H9 (cell line): Measurements from ENCODE around the gene MCU. TPM values are rescaled to one million over a fixed set of nuclear protein-coding genes. Genes with fewer than 3 reads are reported as not detected.

Experiments used
- DNase-seq: peaks from one replicate; pipeline ENCODE4 v3.0.0-alpha.2; 2017
- H2AFZ ChIP-seq: one replicate; pipeline ENCODE4 v1.6.1; 2013; ENCODE audit warnings: mild to moderate bottlenecking, low read length, control low read depth, moderate library complexity
- H2AK5ac ChIP-seq: 2 replicates; pipeline ENCODE4 v1.6.1; 2013; ENCODE audit warnings: low read length, control low read depth, mixed read lengths; ENCODE audit not compliant: insufficient read length
- H2BK120ac ChIP-seq: one replicate; pipeline ENCODE4 v1.6.1; 2013; ENCODE audit warnings: low read depth, mild to moderate bottlenecking, low read length, control low read depth, inconsistent platforms; ENCODE audit not compliant: poor library complexity, severe bottlenecking
- H2BK12ac ChIP-seq: 2 replicates; pipeline ENCODE4 v1.6.1; 2013; ENCODE audit warnings: low read length, control low read depth, mixed read lengths, low read depth; ENCODE audit not compliant: insufficient read length
- H2BK15ac ChIP-seq: 2 replicates; pipeline ENCODE4 v1.6.1; 2013; ENCODE audit warnings: low read depth, low read length, control low read depth
- H2BK20ac ChIP-seq: one replicate; pipeline ENCODE4 v1.6.1; 2013; ENCODE audit warnings: low read depth, mild to moderate bottlenecking, low read length, control low read depth, inconsistent platforms; ENCODE audit not compliant: poor library complexity, severe bottlenecking
- H2BK5ac ChIP-seq: 2 replicates; pipeline ENCODE4 v1.6.1; 2013; ENCODE audit warnings: low read length, control low read depth, mixed read lengths; ENCODE audit not compliant: insufficient read length
- H3K14ac ChIP-seq: 2 replicates; pipeline ENCODE4 v1.6.1; 2013; ENCODE audit warnings: low read length, control low read depth; ENCODE audit not compliant: insufficient read depth
- H3K18ac ChIP-seq: 2 replicates; pipeline ENCODE4 v1.6.1; 2013; ENCODE audit warnings: low read depth, mild to moderate bottlenecking, mixed read lengths, low read length, control low read depth; ENCODE audit not compliant: insufficient read length
- H3K23ac ChIP-seq: 2 replicates; pipeline ENCODE4 v1.6.1; 2013; ENCODE audit warnings: low read length, control low read depth, mixed read lengths, low read depth; ENCODE audit not compliant: insufficient read length
- H3K23me2 ChIP-seq: 2 replicates; pipeline ENCODE4 v1.6.1; 2013; ENCODE audit warnings: low read depth, mild to moderate bottlenecking, mixed read lengths, low read length, control low read depth; ENCODE audit not compliant: insufficient read length, poor library complexity, severe bottlenecking
- H3K27ac ChIP-seq: 2 replicates; pipeline ENCODE4 v1.5.1; 2013; ENCODE audit warnings: low read length, control low read depth, mixed read lengths, low read depth; ENCODE audit not compliant: insufficient read length
- H3K27me3 ChIP-seq: 2 replicates; pipeline ENCODE4 v1.6.1; 2013; ENCODE audit warnings: low read length, control low read depth, inconsistent platforms; ENCODE audit not compliant: insufficient read depth
- H3K4ac ChIP-seq: 2 replicates; pipeline ENCODE4 v1.6.1; 2013; ENCODE audit warnings: low read depth, mild to moderate bottlenecking, control low read depth, inconsistent platforms, low read length, moderate library complexity
- H3K4me1 ChIP-seq: 2 replicates; pipeline ENCODE4 v1.6.1; 2013; ENCODE audit warnings: low read length, control low read depth, inconsistent platforms; ENCODE audit not compliant: insufficient read depth
- H3K4me2 ChIP-seq: 2 replicates; pipeline ENCODE4 v1.6.1; 2013; ENCODE audit warnings: low read length, control low read depth, mixed read lengths; ENCODE audit not compliant: insufficient read length, insufficient read depth
- H3K56ac ChIP-seq: 2 replicates; pipeline ENCODE4 v1.6.1; 2013; ENCODE audit warnings: low read depth, mild to moderate bottlenecking, mixed read lengths, low read length, control low read depth; ENCODE audit not compliant: insufficient read length
- H3K79me1 ChIP-seq: 2 replicates; pipeline ENCODE4 v1.6.1; 2013; ENCODE audit warnings: low read depth, mild to moderate bottlenecking, moderate library complexity, low read length, control low read depth, inconsistent platforms; ENCODE audit not compliant: insufficient read depth, poor library complexity, severe bottlenecking
- H3K79me2 ChIP-seq: 2 replicates; pipeline ENCODE4 v1.6.1; 2013; ENCODE audit warnings: low read length, control low read depth, inconsistent platforms; ENCODE audit not compliant: insufficient read depth
- H3K9ac ChIP-seq: 2 replicates; pipeline ENCODE4 v1.6.1; 2013; ENCODE audit warnings: low read length, control low read depth, mixed read lengths; ENCODE audit not compliant: insufficient read length; ENCODE audit errors: extremely low read depth
- H3K9me3 ChIP-seq: one replicate; pipeline ENCODE4 v1.6.1; 2013; ENCODE audit warnings: low read depth, low read length, inconsistent platforms; ENCODE audit not compliant: control insufficient read depth
- H3T11ph ChIP-seq: one replicate; pipeline ENCODE4 v1.6.1; 2013; ENCODE audit warnings: mild to moderate bottlenecking, low read length, control low read depth, inconsistent platforms
- H4K20me1 ChIP-seq: one replicate; pipeline ENCODE4 v1.6.1; 2013; ENCODE audit not compliant: control insufficient read depth, insufficient read length, insufficient read depth
- H4K5ac ChIP-seq: 2 replicates; pipeline ENCODE4 v1.6.1; 2013; ENCODE audit warnings: low read depth, mild to moderate bottlenecking, mixed read lengths, low read length, control low read depth; ENCODE audit not compliant: insufficient read length
- H4K8ac ChIP-seq: replicated peaks from 2 replicates; pipeline ENCODE4 v1.6.1; 2013; ENCODE audit warnings: low read length, control low read depth, mixed read lengths, low read depth; ENCODE audit not compliant: insufficient read length
- H4K91ac ChIP-seq: 2 replicates; pipeline ENCODE4 v1.6.1; 2013; ENCODE audit warnings: low read depth, mild to moderate bottlenecking, moderate library complexity, mixed read lengths, low read length, control low read depth; ENCODE audit not compliant: insufficient read length
- H3K27ac Mint-ChIP-seq, 3 experiments: 2 replicates in 2 of 3; 3 replicates in 1 of 3; pipeline ENCODE4 v1.8.0; 2020 to 2021; ENCODE audit warnings: mixed read lengths in 3 of 3, mild to moderate bottlenecking in 1 of 3, moderate library complexity in 1 of 3
- H3K27me3 Mint-ChIP-seq: 2 replicates; pipeline ENCODE4 v1.8.0; 2021; ENCODE audit warnings: low read depth, mild to moderate bottlenecking, moderate library complexity, mixed read lengths
- H3K36me3 Mint-ChIP-seq, 3 experiments: 2 replicates in 2 of 3; 3 replicates in 1 of 3; pipeline ENCODE4 v1.8.0; 2020 to 2021; ENCODE audit warnings: low read depth in 3 of 3, mixed read lengths in 3 of 3; ENCODE audit not compliant: insufficient read depth in 1 of 3
- H3K4me1 Mint-ChIP-seq, 2 experiments: 2 replicates each; pipeline ENCODE4 v1.8.0; 2020; ENCODE audit warnings: mixed read lengths in 2 of 2
- H3K4me3 Mint-ChIP-seq, 2 experiments: 2 replicates in 1 of 2; 3 replicates in 1 of 2; pipeline ENCODE4 v1.8.0; 2020 to 2021; ENCODE audit warnings: mild to moderate bottlenecking in 2 of 2, mixed read lengths in 2 of 2, moderate library complexity in 1 of 2
- H3K9me3 Mint-ChIP-seq, 2 experiments: 2 replicates in 1 of 2; 3 replicates in 1 of 2; pipeline ENCODE4 v1.8.0; 2020; ENCODE audit warnings: mild to moderate bottlenecking in 2 of 2, mixed read lengths in 2 of 2, moderate library complexity in 1 of 2
- WGBS: extraction: QIAGEN DNeasy Blood & Tissue Kit; methylation state at CpG from one replicate; pipeline ENCODE4 v1.1.7; 2013; ENCODE audit warnings: missing lambda C conversion rate, low lambda C conversion rate, mixed read lengths; ENCODE audit not compliant: insufficient read length; ENCODE audit errors: extremely low coverage; 5-methylcytosine and 5-hydroxymethylcytosine counted together
- total RNA-seq: library from RNA; stranded (reverse); gene quantifications from 2 replicates; pipeline ENCODE4 v1.2.1, GENCODE V29; 2021
- TF ChIP-seq, protein P1 (sequence below): fragments of 200-600 bp; sonication (generic); conservative IDR thresholded peaks from 3 replicates; pipeline ENCODE4 v1.8.0; 2021; ENCODE audit warnings: antibody characterized with exemption, mild to moderate bottlenecking

MCU gene
- total RNA-seq, 1 experiment from 2014 or later = 36.6 TPM

DNA sequence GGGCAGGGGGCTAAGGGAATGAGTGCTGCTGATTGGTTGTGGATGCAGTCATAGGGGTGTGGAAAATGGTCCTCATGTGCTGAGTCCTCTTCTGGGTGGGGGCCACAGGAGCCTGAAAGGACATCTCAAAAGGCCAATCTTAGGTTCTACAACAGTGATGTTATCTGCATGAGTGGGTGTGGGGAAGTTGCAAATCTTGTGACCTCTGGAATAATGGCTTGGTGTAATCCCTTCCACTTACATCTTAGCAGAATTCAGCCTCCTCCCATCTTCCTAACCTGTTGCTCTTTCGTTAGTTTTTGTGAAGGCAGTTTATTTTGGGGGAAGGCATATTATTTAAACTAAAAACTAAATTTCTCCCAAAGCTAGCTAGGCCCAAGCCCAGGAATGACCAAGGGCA lies 159.6 kb downstream of the MCU start:
- H4K20me1 ChIP-seq = no peaks in the 10 kb centered on the region
- Mint-ChIP-seq H3K4me1 (0 out of 4 replicates have a peak, but pooled peaks cover 0 to 2% of the 10 kb centered on the region in 2 experiments), H3K36me3 (peaks cover 16 to 26% (median 19%) of the 10 kb centered on the region in 3 experiments), H3K9me3 (peaks cover 13 to 17% of the 10 kb centered on the region in 2 experiments), H3K4me3 (no peak overlapping the region), H3K27ac (no peak overlapping the region), H3K27me3 (no peaks in the 10 kb centered on the region)
- H4K8ac ChIP-seq = no peak overlapping the region
- H3K4me1 ChIP-seq = no peaks in the 10 kb centered on the region
- H3K4me2 ChIP-seq = no peak overlapping the region
- no peak overlapping the region for H3K56ac ChIP-seq
- H4K91ac ChIP-seq = no peak overlapping the region
- no peak overlapping the region for H2BK20ac ChIP-seq
- WGBS = no CpG with 5 or more reads among the region's 1 CpG
- no peak overlapping the region for H2AFZ ChIP-seq
- H2BK120ac ChIP-seq = no peak overlapping the region
- H2BK15ac ChIP-seq = no peak overlapping the region
- H2BK5ac ChIP-seq = no peak overlapping the region
- H3K79me1 ChIP-seq = no peaks in the 10 kb centered on the region
- H3K14ac ChIP-seq = no peak overlapping the region
- H3T11ph ChIP-seq = no peak overlapping the region
- no peak for DNase-seq
- TF ChIP-seq, protein P1, sequence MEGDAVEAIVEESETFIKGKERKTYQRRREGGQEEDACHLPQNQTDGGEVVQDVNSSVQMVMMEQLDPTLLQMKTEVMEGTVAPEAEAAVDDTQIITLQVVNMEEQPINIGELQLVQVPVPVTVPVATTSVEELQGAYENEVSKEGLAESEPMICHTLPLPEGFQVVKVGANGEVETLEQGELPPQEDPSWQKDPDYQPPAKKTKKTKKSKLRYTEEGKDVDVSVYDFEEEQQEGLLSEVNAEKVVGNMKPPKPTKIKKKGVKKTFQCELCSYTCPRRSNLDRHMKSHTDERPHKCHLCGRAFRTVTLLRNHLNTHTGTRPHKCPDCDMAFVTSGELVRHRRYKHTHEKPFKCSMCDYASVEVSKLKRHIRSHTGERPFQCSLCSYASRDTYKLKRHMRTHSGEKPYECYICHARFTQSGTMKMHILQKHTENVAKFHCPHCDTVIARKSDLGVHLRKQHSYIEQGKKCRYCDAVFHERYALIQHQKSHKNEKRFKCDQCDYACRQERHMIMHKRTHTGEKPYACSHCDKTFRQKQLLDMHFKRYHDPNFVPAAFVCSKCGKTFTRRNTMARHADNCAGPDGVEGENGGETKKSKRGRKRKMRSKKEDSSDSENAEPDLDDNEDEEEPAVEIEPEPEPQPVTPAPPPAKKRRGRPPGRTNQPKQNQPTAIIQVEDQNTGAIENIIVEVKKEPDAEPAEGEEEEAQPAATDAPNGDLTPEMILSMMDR = no peak
- H4K5ac ChIP-seq = no peak overlapping the region
- H3K79me2 ChIP-seq = no peaks in the 10 kb centered on the region
- no peak overlapping the region for H2BK12ac ChIP-seq
- H3K23ac ChIP-seq = no peak overlapping the region
- no peak overlapping the region for H3K27ac ChIP-seq
- no peak overlapping the region for H3K4ac ChIP-seq
- no peak overlapping the region for H3K18ac ChIP-seq
- H3K23me2 ChIP-seq = no peaks in the 10 kb centered on the region
- no peak overlapping the region for H3K9ac ChIP-seq
- H3K27me3 ChIP-seq = no peaks in the 10 kb centered on the region
- no peaks in the 10 kb centered on the region for H3K9me3 ChIP-seq
- no peak overlapping the region for H2AK5ac ChIP-seq
